Ecto neural progenitor cell (in vitro differentiated cells): ENCODE measurements around the gene ZBP1.

ENCODE experiments used
- DNase-seq: peaks from one replicate; pipeline ENCODE4 v3.0.0-alpha.2; 2018; ENCODE audit warnings: low spot score

Gene ZBP1

GRCh38 chr20:57618091-57618763 is 2.0 kb downstream of the ZBP1 start:
- no peak for DNase-seq

GRCh38 chr20:57617079-57617795 is 3.0 kb downstream of the ZBP1 start:
- DNase-seq = no peak

DNA sequence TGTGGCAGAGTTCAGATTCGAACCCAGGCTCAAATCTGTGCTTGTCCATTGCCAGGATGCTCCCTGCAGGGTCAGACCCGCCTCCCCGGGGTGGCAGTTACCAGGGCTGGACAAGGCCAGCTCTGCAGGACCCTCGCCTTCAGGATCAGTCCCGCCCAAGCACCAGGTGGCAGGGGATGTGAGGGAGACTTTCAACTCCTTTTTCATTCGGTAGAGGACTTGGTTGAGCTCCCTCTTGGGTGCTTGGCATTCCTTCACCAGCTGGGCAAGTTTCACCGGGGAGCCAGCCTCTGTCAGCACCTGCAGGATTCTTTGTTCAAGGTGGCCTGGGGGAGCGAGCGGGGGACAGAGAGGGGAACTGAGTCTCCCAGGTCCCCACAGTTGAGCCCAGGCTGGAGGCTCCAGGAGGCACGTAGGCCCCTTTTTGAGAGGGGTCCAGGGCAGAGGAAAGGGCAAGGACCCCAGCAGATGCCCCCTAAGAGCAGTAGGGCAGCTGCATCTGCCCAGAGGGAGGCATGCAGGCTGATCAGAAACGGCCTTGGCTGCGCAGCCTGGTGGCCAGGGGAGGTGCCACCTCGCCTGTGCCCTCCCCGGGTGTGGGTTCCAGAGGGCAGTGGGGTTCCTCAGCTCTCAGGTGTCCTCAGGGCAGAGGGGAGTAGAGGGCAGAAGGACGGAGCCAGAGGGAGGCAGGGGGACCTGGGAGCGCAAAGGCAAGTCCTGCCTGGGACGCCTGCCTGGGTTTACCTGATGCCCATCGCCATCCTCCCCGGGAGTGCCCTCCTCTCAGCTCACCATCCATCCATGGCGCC is 3.9 kb downstream of the ZBP1 start:
- no peak for DNase-seq

DNA sequence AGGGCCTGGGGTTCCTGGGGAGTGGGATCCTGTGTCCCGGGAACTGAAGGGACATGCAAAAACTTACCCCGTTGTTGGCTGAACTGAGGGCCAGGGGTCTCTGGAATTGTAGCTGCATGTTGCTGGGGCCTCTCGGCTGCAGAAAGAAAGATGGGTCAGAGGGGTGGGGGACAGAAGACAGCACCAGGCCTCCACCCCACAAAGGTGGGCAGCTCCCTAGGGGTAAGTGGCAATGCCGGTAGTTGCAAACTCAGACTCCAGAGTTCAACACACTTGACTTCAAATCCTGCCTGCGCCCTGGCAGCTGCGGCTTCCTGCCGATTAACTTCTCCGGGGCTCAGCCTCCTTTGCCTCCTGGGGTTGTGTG is 4.8 kb downstream of the ZBP1 start:
- DNase-seq = no peak

DNA sequence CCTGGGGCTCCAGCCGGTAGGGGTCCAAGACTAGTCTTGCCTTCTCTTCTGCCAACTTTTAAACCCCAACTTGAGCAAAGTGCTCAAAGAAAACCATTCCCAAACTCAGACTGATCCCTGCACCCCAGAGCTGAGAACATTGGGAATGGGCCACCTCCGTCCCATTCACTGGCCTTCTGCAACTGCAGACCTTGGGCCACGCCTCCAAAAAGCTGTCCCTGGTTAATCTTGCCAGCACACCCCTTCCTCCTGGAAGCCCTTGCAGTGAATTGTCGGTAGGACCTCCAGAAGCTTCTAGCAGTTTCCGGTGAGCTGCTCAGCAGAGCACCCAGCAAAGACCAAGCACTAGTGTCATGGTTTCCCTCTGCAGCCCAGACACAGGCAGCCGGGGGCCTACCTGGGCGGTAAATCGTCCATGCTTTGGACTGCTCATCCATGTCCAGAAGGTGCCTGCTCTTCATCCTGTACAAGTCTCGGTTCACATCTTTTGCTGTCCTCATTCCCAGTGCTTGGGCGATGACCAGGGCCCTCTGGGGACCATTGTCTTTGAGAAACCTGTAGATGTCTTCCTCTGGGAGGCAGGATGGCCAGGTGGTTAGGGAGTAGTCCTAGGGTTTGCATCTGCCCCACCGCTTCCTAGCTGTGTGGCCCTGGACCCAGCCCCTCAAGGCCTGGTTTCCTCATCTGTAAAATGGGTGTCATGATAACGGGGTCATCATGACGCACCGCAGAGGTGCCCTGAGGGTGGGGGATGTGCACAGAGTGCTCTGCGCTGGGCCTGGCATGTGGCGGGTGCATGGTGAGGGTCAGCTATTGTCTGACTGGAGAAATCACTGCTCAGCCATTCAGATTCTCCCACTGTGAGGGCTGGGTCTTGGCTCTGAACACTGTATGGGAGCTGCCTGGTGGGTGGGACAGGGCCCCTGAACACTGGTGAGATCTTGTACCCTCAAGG is 5.5 kb downstream of the ZBP1 start:
- DNase-seq = no peak

DNA sequence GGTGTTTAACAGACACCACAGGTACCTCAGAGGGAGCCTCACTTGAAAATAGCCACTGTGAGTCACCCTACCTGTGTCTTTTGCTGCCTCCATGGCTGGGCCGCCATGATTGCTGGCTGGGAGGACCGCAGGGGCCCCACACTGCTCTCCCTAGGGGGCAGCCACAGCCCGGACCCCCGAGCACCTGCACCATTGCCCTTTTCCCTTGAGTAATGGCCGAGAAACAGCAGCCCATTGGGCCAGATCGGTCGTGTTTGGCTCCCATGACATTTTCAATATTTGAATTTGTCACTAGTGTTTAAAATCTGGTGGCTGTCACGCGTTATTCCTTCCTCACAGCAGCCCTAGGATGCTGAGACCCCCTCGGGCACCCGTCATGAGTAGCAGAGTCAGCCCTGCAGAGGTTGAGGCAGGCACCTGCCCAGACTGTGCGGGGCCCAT is 6.7 kb downstream of the ZBP1 start:
- DNase-seq = no peak

DNA sequence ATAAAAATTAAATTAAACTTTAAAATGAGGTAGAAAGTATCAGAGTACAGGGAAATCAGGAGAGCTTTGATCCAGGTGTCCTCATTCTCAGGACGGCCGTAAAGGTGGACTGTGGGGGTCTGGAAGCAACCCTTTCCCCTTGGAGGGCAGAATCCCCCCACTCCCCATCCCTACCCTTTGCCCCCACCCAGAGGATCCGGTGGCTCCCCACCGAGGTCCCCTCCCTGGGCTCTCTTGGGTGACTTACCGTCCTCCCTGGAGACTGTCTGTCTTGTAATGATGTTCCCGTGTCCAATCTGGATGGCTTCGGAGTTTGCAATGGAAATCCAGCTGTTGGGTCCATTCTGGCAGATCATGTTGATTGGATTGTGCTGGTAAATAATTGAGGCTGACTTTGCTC is 7.3 kb downstream of the ZBP1 start:
- peak; percentile 15 for DNase-seq

- no peak for DNase-seq
Measured at GRCh38 chr20:57612436-57612835, 7.8 kb downstream of the ZBP1 start.

GRCh38 chr20:57611586-57612311 is 8.5 kb downstream of the ZBP1 start:
- no peak for DNase-seq

DNA sequence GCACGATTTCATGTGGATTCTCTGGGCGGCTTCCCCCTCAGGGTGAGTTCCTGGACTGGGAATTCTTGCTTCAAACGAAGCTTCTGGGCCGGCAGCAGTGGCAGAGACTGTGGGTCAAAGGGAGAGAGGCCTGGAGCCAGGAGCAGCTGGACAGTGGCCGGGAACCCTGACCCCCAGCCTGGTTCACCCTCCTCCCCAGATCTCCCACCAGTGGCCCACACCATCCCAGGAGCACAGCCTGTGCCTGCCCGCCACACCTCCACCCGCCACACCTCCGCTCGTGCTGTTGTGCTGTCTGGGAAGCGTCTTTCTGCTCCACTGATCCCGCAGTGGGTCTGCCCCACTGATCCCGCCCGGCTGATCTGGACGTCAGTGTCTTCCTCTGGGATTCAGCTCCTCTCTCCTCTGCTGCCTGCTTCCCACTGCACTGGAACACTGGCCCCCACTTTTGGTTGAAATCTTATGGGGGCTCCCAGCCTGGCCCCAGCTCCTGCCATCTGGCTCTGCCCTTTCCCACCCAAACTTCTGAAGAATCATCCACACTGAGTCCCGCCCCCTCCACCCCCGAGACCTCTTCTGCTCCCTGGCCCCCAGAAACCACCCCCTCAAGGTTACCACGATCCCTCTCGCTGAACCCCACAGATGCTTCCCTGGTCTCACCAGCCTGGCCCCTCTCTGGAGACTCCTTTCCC is 9.8 kb downstream of the ZBP1 start:
- DNase-seq = no peak

- DNase-seq = no peak
Measured at GRCh38 chr20:57609842-57610167, 10.4 kb downstream of the ZBP1 start.

DNA sequence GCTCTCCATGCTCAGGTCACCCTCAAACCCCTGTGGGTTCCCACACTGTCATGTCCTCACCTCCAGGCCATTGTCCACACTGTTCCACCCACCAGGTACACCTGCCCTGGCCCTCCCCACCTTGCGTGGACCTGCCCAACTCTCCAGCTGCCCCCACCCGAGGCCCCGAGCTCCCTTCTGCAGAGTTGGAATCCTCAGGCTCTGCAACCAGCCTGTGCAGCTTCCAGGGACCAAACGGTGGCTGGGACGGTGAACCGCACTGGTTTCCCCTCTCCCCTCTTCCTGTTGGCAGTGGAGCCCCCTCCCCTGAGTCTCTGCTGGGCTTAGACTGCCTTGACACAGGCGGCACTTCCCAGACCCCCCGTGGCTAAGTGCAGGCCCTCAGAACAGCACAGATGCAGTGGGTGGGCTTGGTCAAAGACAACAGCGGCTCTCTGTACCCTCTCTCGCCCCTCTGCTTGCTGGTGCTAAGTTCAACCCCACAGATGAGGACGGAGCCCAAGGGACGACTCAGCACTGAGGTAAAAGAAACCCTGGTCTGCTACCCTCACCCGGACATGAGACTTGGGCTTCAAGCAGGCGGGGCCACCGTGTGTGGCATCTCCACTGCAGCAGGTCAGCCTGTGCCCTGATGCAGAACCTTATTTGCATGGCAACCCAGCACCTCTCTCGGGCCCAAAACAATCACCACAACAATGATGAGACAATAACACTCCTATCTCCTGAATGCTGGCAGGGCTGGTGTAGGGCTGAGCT is 11.0 kb downstream of the ZBP1 start:
- no peak for DNase-seq

DNA sequence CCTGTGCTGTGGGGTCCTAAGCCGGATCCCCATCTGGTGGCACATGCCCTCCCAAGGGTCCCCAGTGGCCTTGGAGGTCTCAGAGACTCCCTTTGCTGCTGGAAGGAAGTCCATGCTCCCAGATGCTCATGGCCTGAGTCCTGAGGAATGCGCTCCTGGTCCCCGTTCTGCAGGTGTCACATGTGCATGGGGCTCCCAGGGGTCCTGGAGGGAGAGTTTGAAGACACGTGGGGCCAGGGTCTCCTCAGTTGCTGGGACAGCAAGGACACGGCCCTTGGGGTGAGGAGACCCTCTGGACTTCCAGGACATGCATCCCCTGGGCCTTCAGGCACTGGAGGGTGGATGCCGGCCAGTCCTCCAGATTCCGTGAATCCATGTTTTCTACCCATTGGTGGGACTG is 11.7 kb downstream of the ZBP1 start:
- DNase-seq = no peak

- DNase-seq = no peak
Measured at GRCh38 chr20:57605878-57606277, 14.3 kb downstream of the ZBP1 start.

DNA sequence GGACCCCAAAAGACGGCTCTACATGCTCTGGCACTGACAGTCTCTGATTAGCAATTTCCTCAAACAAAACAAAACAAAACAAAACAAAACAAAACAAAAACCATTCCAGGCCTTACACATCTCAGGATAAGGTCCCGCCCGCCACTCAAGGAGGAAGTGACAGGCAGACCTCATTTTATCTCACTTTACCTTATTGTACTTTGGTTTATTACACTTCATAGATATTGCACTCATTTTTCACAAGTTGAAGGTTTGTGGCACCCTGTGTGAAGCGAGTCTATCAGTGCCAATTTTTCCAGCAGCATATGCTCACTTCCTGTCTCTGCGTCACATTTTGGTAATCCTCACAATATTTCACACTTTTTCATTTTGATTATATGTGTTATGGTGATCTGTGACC is 15.2 kb downstream of the ZBP1 start:
- DNase-seq = no peak

DNA sequence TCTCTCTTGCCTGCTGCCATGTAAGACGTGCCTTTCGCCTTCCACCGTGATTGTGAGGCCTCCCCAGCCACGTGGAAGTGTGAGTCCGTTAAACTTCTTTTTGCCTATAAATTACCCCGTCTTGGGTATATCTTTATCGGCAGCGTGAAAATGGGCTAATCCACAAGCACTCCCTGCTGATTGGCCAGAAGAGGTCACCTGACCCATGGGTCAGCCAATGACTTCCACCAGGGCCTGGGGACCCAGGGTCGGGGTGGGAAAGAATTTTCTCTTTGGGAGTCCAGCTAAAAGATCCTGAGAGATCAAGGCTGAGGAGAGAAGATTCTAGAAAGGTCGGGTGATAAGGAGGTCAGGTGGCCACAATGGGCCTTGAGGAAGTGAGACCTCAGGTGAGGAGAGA is 17.1 kb downstream of the ZBP1 start:
- DNase-seq = no peak

DNA sequence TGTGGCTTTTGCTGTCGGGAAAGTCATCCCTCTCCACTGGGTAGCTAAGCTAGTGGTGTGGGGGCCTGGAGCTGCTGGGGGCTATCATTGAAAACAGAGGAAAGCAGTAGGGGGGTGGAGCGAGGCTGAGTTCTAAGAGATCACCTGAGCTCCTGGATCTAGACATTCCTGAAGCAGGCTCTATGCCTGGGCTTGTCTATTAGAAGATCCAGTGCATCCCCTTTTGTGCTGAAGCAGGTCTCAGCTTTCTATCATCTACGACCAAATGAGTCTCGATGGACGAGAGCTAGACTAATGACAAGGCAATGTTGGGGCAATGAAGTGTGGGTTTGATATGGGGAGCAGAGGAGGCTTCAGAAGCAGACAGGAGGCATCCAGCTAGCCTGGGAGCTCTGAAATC is 18.5 kb downstream of the ZBP1 start:
- no peak for DNase-seq

GRCh38 chr20:57601211-57601570 is 19.0 kb downstream of the ZBP1 start:
- no peak for DNase-seq

DNA sequence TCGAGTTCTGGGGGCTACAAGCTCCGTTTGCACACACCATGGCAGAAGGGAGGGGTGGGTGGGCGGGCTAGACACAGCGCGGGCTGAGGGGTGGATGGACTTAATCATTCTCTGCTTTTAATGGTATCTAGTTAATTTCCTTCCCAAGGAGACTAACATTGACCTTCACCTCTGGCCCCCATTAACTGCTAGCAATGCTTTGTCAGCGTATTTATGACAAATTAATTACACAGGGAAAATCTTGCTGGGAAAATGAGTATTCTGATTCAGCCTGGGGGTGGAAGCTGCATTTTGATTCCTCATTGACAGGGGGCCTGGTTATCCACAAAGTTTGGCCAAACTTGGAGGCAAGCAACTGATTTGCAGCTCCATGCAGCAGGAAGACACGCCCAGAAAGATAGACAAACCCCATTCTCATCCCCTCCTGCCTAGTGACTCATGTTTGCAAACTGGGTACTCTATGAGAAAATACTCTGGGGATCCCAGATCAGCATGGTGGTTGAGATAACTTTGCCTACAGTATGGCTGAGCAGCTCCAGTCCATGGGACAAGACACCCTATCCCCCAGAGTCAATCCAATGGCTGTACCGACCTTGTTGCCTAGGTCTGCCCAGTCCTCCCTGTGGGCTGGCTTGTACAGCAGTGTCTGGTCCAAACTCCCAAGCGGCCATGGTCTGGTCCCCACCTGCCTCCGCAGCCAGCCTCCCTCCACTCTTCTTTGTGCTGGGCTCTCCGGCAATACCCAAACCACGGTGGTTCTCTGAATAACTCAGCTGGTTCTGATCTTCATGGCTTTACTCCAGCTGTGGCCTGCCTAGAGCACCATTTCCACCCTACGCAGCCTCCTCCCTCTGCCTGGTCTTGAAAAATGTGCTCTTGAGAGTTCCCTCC is 19.7 kb downstream of the ZBP1 start:
- DNase-seq = no peak
